ENCODE results near the gene ECHS1. TPM values are rescaled to one million over a fixed set of nuclear protein-coding genes. Genes with fewer than 3 reads are reported as not detected.
"Not testable (repeated sequence)": the region's sequence is repeated elsewhere in the genome, so short reads cannot be mapped to it uniquely, and the experiment has no call there.

The ECHS1 gene
- total RNA-seq, 1 donor: 56.1 TPM

DNA sequence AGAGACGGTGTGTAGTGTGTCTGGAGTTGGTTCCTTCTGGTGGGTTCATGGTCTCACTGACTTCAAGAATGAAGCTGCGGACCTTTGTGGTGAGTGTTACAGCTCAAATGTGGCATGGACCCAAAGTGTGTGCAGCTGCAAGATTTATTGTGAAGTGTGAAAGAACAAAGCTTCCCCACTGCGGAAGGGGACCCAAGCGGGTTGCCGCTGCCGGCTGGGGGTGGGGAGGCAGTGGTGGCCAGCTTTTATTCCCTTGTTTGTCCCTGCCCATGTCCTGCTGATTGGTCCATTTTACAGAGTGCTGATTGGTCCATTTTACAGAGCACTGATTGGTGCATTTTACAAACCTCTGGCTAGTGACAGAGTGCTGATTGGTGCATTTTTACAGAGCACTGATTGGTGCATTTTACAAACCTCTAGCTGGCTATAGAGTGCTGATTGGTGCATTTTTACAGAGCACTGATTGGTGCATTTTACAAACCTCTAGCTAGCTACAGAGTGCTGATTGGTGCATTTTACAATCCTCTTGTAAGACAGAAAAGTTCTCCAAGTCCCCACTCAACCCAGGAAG lies 52.2 kb downstream of the ECHS1 start:
- H3K27me3 ChIP-seq (ENCODE audit: insufficient read depth, low read length): peaks cover 13% of the 10 kb centered on the region
- not testable (repeated sequence) for H3K4me1 ChIP-seq (ENCODE audit: insufficient read depth, low read length); H3K27ac ChIP-seq (ENCODE audit: low read depth, low read length); H3K36me3 ChIP-seq (ENCODE audit: insufficient read depth, low read length); H3K4me3 ChIP-seq (ENCODE audit: insufficient read depth, low read length); DNase-seq (ENCODE audit: insufficient read length, low spot score, missing footprints); H3K79me2 ChIP-seq (ENCODE audit: insufficient read depth, low read length); H2AFZ ChIP-seq (ENCODE audit: low read length); H3K4me2 ChIP-seq (ENCODE audit: insufficient read depth, low read length); H4K20me1 ChIP-seq (ENCODE audit: insufficient read depth, low read length); H3K9me3 ChIP-seq (ENCODE audit: low read depth, low read length)

GRCh38 chr10:133318494-133319127 lies 54.5 kb downstream of the ECHS1 start:
- Histone ChIP-seq H3K27me3 (ENCODE audit: insufficient read depth, low read length) (no peaks in the 10 kb centered on the region), H3K4me1 (ENCODE audit: insufficient read depth, low read length) (no peaks in the 10 kb centered on the region), H3K4me2 (ENCODE audit: insufficient read depth, low read length) (peak overlapping the region; percentile 81), H2AFZ (ENCODE audit: low read length) (peak overlapping the region; percentile 85), H3K27ac (ENCODE audit: low read depth, low read length) (no peak overlapping the region), H3K36me3 (ENCODE audit: insufficient read depth, low read length) (no peaks in the 10 kb centered on the region), H4K20me1 (ENCODE audit: insufficient read depth, low read length) (no peaks in the 10 kb centered on the region), H3K9me3 (ENCODE audit: low read depth, low read length) (no peaks in the 10 kb centered on the region), H3K4me3 (ENCODE audit: insufficient read depth, low read length) (peak overlapping the region; percentile 68), H3K79me2 (ENCODE audit: insufficient read depth, low read length) (no peaks in the 10 kb centered on the region)
- DNase-seq (ENCODE audit: insufficient read length, low spot score, missing footprints): peak; percentile 94
- TF ChIP-seq, protein P1, sequence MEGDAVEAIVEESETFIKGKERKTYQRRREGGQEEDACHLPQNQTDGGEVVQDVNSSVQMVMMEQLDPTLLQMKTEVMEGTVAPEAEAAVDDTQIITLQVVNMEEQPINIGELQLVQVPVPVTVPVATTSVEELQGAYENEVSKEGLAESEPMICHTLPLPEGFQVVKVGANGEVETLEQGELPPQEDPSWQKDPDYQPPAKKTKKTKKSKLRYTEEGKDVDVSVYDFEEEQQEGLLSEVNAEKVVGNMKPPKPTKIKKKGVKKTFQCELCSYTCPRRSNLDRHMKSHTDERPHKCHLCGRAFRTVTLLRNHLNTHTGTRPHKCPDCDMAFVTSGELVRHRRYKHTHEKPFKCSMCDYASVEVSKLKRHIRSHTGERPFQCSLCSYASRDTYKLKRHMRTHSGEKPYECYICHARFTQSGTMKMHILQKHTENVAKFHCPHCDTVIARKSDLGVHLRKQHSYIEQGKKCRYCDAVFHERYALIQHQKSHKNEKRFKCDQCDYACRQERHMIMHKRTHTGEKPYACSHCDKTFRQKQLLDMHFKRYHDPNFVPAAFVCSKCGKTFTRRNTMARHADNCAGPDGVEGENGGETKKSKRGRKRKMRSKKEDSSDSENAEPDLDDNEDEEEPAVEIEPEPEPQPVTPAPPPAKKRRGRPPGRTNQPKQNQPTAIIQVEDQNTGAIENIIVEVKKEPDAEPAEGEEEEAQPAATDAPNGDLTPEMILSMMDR (IDR thresholded peaks at IDR 0.05; ENCODE audit: extremely low read depth, low read depth, low read length): peak; percentile 68

GRCh38 chr10:133316732-133317131 lies 56.4 kb downstream of the ECHS1 start:
- no peak overlapping the region for H3K4me2 ChIP-seq (ENCODE audit: insufficient read depth, low read length)
- H4K20me1 ChIP-seq (ENCODE audit: insufficient read depth, low read length): no peaks in the 10 kb centered on the region
- DNase-seq (ENCODE audit: insufficient read length, low spot score, missing footprints): no peak
- no peak overlapping the region for H2AFZ ChIP-seq (ENCODE audit: low read length)
- no peaks in the 10 kb centered on the region for H3K9me3 ChIP-seq (ENCODE audit: low read depth, low read length)
- TF ChIP-seq, protein P1 (IDR thresholded peaks at IDR 0.05; ENCODE audit: extremely low read depth, low read depth, low read length): no peak
- no peaks in the 10 kb centered on the region for H3K4me1 ChIP-seq (ENCODE audit: insufficient read depth, low read length)
- no peak overlapping the region for H3K27ac ChIP-seq (ENCODE audit: low read depth, low read length)
- no peaks in the 10 kb centered on the region for H3K27me3 ChIP-seq (ENCODE audit: insufficient read depth, low read length)
- no peak overlapping the region for H3K4me3 ChIP-seq (ENCODE audit: insufficient read depth, low read length)
- H3K36me3 ChIP-seq (ENCODE audit: insufficient read depth, low read length): peaks cover 7% of the 10 kb centered on the region
- no peaks in the 10 kb centered on the region for H3K79me2 ChIP-seq (ENCODE audit: insufficient read depth, low read length)

DNA sequence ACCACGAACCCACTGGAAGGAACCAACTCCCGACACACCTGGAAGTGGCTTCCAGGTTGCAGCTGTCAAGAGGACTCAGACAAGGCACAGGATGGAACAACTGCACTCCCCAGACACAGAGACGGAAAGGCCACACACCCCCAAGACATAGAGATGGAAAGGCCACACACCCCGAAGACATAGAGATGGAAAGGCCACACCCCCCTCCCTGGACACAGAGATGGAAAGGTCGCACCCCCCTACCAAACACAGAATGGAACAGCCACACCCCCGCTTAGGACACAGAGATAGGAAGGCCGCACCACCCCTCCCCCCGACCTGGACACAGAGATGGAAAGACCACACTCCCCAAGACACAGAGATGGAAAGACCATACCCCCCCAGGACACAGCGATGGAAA lies 56.9 kb downstream of the ECHS1 start:
- no peaks in the 10 kb centered on the region for H4K20me1 ChIP-seq (ENCODE audit: insufficient read depth, low read length)
- no peaks in the 10 kb centered on the region for H3K9me3 ChIP-seq (ENCODE audit: low read depth, low read length)
- TF ChIP-seq, protein P1 (IDR thresholded peaks at IDR 0.05; ENCODE audit: extremely low read depth, low read depth, low read length): no peak
- H3K27ac ChIP-seq (ENCODE audit: low read depth, low read length): no peak overlapping the region
- no peaks in the 10 kb centered on the region for H3K79me2 ChIP-seq (ENCODE audit: insufficient read depth, low read length)
- peaks cover 7% of the 10 kb centered on the region for H3K36me3 ChIP-seq (ENCODE audit: insufficient read depth, low read length)
- no peak overlapping the region for H3K4me3 ChIP-seq (ENCODE audit: insufficient read depth, low read length)
- no peaks in the 10 kb centered on the region for H3K27me3 ChIP-seq (ENCODE audit: insufficient read depth, low read length)
- DNase-seq (ENCODE audit: insufficient read length, low spot score, missing footprints): no peak
- H3K4me2 ChIP-seq (ENCODE audit: insufficient read depth, low read length): no peak overlapping the region
- no peak overlapping the region for H2AFZ ChIP-seq (ENCODE audit: low read length)
- H3K4me1 ChIP-seq (ENCODE audit: insufficient read depth, low read length): no peaks in the 10 kb centered on the region
